Activated naive CD4-positive, alpha-beta T cell treated with anti-CD3 and anti-CD28 coated beads, Interleukin-2, amount 50 U/mL, for 16 hours (primary cell): Measurements from ENCODE around the gene BANP.
"Not testable (repeated sequence)": the region's sequence is repeated elsewhere in the genome, so short reads cannot be mapped to it uniquely, and the experiment has no call there.

Experiments used
- DNase-seq: peaks from one replicate; pipeline ENCODE4 v3.0.0-alpha.2; 2020

BANP gene

GRCh38 chr16:88067530-88068411, 116.5 kb downstream of the BANP start:
- DNase-seq, result no peak

- DNase-seq, result no peak
These were observed 117.5 kb downstream of the BANP start for GRCh38 chr16:88068476-88069396.

- DNase-seq, result no peak
These were observed 118.3 kb downstream of the BANP start for GRCh38 chr16:88069397-88070168.

- no peak for DNase-seq
These were observed 119.1 kb downstream of the BANP start for GRCh38 chr16:88070341-88070740.

- DNase-seq, result no peak
These were observed 119.9 kb downstream of the BANP start for GRCh38 chr16:88070989-88071625.

GRCh38 chr16:88071908-88072307, 120.7 kb downstream of the BANP start:
- DNase-seq, result no peak

GRCh38 chr16:88072571-88073001, 121.4 kb downstream of the BANP start:
- no peak for DNase-seq

GRCh38 chr16:88073201-88073721, 122.0 kb downstream of the BANP start:
- DNase-seq, result no peak

- no peak for DNase-seq
These were observed 122.8 kb downstream of the BANP start for GRCh38 chr16:88074041-88074440.

- DNase-seq, result no peak
These were observed 125.1 kb downstream of the BANP start for GRCh38 chr16:88076211-88076931.

- DNase-seq, result not testable (repeated sequence)
These were observed 125.7 kb downstream of the BANP start for GRCh38 chr16:88076932-88077320.

- DNase-seq, result no peak
These were observed 126.3 kb downstream of the BANP start for GRCh38 chr16:88077328-88078108.

GRCh38 chr16:88078111-88078775, 127.0 kb downstream of the BANP start:
- DNase-seq, result no peak

- no peak for DNase-seq
These were observed 132.3 kb downstream of the BANP start for GRCh38 chr16:88083582-88083981.

GRCh38 chr16:88084881-88085280, 133.6 kb downstream of the BANP start:
- DNase-seq, result no peak

GRCh38 chr16:88086571-88087516, 135.6 kb downstream of the BANP start:
- no peak for DNase-seq

- DNase-seq, result no peak
These were observed 136.3 kb downstream of the BANP start for GRCh38 chr16:88087517-88087877.

GRCh38 chr16:88088161-88088581, 136.9 kb downstream of the BANP start:
- no peak for DNase-seq

- not testable (repeated sequence) for DNase-seq
These were observed 137.4 kb downstream of the BANP start for GRCh38 chr16:88088611-88089010.
